Endothelial cell of hepatic sinusoid (primary cell): ENCODE results near the gene CCDC171.
"Not testable (repeated sequence)": the region's sequence is repeated elsewhere in the genome, so short reads cannot be mapped to it uniquely, and the experiment has no call there.

Experiments used
- in situ Hi-C: cut with HindIII; loops from 2 replicates; pipeline ENCODE4 v1.10.0; 2017; ENCODE audit warnings: low sequenced_read_pairs

Gene CCDC171

DNA sequence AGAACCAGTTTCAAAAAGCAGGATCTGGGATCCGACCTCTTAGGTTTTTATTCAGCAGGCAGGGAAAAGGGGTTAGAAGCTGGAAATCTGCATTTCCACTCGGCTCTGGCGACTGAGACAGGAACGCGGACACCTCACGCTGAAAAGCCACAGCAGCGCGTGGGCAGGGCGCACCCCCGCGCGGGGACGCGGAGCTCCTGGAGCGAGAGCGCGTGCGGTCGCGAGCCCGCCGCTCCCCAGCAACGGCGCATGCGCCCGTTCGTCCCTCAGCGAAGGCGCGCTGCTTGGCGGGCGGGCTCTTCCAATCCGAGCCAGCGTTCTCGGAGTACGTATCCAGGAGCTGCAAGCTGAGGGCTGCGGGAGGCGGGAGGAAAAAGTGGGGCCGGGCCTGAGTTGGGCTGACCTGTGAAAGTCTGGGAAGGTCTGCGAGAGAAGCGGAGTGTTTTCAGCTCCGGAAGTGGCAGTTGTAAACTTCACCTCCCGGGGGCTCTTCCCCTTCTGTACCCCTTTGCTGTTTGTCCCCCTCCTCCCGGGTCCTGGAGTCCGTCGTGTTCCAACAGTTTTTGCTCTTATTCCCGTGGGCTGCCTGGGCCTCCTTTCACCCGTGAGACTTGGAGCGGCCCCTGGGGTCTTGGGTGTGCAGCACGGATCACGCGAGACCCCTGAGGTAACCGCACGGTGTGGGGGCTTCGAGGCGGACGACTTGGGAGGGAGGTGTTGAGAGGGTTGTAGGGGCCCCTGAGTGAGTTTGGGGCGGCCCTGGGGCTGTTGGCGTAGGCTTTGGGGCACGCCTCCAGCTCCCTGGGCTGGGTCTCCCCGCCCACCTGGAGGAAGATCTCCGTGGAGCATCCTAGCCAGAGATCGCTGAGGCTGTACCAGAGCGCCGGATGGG, at the start of gene CCDC171:
CCDC171 (plus strand) TSS at position 408 of the 892 bp plus-strand sequence. CDS start 11,046 bp downstream, outside the sequence.
- in situ Hi-C loops, result no loop called here

DNA sequence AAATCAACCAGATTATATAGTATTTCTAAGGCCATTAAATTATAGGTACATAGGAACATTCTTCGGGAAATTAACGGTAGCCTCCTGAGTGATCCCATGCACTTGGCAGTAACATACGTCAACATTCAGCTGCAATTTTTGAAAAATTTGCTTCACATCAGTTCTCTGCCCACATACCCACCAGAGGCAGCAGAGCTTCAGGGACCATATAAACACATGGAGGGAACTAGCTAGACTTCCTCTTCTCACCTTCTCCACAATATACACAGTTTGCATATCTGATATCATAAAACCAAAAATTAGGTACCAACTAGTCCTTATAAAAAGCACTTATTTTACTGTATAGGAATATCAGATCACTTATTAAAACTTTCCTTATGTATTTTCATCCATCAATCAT, 46.9 kb upstream of the CCDC171 start:
- in situ Hi-C loops, result no loop called here

DNA sequence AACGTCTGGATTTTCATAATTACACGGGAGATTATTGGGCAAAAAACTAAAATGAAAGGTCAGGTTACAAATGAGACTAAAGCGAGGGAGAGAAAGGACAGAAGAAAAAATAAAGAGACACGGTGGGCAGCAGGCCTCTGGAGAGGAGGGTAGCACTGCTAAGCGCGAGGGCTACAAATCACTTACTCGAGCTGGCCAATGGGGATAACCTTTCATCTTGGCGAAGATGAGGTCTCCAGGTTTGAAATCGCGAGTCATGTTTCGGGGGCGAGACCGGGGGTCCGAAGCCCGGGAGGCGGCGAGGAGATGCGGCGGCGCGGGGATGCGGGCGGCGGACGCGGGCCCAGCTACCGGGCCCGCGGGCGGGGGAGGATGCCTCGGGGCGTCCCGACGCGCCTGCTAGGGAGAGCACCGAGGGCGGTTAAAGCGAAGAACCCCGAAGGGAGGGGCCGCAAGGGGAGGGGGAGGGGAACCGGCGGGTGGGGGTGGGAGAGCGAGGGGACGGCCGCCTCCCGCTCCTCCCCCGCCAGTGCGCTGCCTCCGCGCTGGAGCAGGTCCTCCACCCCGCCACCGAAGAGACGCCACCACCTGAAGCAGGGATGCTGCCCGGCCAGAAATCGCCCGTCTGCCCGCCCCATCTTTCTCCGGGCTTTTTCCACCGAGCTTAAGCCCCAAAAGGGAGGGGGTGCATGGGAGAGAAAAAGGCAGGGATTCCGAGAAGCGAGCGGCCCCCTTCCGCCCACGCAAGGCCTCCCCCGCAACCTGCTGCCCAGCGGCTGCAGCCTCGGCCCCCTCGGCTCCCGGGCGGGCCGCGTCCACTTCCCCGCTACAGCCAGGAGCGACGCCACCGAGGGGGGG, 42.7 kb upstream of the CCDC171 start:
- in situ Hi-C loops, result no loop called here

DNA sequence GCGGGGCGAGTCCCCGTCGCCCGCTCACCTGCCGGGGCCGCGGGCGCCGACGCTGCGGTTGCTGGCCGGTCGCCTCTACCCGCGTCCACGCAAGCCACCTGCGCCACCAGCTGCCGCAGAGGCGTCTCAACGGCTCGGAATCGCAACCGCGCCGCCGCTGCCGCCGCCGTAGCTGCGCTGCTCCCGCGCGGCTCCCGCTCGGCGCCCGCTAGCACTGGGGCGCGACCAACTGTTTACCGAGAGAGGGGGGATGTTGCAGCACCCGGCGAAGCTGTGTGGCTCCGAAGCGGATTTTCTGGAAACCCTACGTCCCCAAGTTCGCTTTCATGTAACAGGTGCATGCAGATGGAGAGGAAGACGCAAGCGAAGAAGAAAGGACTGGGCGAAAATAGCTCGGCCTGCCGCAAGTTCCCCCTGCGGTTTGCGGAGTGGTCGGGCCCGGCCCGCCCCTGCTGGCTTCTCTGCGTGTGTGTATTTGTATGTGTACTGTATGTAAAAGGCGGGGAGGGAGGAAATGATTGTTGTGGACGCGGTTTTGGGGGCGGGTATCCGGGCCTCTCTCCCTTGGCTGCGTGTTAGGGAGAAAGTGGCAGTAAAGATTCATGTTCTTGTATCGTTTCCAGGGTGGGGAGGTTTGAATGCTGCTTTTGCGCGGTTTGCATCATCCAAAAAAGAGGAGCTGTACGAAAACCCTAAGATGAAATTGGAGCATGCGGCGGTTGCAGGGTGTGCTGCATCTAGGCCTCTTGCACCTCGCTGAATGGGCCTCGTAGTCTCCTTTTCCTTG, 41.9 kb upstream of the CCDC171 start, which contains the start of gene PSIP1:
PSIP1 (minus strand) TSS at position 182 of the 787 bp plus-strand sequence. CDS start 782 bp downstream, outside the sequence.
- in situ Hi-C loops, result no loop called here

DNA sequence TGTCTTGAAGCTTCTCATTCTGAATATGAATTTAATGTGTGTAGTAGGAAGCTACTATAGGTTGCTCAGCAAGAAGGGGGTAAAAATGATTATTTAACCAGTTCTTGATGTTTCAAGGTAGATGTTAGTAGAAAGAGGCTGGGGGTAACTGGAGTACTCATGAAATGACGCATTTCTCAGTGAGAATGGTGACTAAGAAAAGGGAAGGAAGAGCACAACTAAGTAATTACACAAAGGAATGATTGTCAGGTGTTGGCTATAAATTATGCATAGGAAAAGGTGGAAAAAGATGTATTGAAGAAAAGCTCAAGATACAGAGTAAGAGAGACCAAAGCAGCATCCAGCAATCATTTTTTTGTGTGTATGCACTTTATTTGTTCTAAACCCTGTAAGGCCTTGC, 40.6 kb upstream of the CCDC171 start:
- in situ Hi-C loops, result no loop called here

DNA sequence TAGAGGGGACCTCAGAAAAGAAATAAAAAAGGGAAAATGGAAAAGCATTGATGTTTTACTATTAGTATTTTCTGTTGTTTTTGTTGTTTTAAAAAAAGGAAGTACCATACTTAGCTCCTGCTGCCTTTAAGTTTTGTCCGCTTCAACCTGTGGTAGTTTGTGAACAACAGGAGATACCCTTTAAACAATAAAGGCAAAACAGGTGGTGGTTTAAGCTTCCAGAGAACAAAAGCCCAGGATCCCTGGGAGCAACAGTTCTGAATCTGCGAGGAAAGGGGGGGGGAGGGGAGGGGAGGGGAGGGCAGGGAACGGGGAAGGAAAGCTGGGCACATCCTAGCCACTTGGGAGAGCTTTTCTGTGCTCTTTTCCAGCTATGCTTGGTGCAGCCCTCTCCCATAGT, 40.0 kb upstream of the CCDC171 start:
- in situ Hi-C loops, result no loop called here

DNA sequence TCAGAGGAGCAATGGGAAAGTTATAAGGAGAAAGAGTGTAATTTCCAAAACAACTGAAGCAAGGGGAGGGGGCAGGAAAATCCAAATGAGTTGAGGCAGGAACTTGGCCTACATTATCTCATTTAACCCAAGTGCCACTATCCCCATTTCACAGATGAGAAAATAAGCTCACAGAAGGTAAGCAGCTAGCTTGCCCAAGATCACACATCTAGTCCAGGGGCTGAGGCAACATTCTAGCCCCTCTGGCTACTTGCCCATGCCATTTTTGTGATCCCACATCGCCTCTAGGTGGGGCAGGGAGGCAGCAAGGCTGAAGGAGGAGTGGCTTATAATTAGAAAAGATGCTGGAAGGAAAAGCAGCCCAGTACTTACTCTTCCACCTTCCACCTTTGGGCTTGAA, 39.5 kb upstream of the CCDC171 start:
- in situ Hi-C loops, result no loop called here

DNA sequence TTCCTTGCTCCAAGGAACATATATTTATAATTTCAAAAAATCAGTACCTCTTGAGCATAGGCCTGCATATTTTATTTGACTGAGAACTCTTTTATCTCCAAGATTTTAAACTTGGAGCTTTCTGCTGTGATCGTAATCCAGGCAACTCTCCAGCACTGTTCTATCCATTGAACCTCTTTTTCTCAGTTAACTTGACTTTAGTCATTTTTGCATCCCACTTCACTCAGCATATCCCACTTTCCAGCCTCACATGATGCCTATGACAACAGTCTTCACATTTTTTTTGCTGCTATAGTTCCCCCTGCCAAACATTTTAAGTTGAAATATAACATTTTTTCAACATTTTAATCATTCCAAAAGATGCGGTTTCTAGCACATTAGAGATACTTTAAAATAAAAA, 33.0 kb upstream of the CCDC171 start:
- in situ Hi-C loops, result no loop called here

DNA sequence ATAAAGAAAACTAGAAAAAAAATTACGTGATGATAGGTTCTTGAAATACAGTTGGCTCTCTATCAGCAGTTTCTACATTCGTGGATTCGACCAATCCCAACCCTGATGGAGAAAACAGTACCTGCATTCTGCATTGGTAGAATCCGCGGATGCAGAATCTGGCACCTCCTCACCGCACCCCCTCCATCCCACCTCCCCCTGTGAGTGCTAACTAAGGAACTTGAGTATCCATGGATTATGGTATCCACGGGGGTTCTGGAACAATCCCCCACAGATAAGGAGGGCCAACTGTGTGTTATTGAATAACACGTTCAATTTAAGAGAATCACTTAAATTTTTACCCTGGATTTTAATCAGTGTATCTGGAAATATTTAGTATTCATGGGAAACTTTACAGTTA, 31.6 kb upstream of the CCDC171 start:
- in situ Hi-C loops, result no loop called here

DNA sequence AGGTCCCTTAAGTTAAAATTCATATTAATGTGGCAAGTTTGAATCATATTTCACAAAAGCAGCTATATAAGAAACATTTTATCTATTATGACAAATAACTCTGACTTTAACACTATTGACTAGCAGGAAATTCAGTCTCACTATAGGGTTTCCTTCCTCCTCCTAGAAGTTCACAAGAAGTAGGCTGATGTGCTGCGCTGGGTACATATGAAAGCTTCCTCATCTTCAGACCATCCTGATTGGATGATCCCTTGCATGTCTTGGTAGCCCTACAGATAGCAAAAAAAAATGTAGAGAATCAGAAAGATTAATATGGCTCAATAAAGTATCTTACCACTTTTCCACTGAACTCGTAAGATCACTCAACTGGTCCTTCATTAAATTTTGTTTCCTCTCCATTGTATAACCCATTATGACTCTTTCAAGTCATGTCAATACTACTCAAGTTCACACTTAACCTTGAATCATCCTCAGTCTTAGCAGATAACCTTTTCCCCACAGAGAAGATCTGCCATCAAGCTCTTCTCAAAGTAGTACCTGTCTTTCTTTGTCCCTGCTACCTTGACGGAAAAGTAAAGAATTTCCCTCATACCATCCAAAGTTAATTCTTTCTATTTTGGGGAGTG, 30.6 kb upstream of the CCDC171 start:
- in situ Hi-C loops, result no loop called here

DNA sequence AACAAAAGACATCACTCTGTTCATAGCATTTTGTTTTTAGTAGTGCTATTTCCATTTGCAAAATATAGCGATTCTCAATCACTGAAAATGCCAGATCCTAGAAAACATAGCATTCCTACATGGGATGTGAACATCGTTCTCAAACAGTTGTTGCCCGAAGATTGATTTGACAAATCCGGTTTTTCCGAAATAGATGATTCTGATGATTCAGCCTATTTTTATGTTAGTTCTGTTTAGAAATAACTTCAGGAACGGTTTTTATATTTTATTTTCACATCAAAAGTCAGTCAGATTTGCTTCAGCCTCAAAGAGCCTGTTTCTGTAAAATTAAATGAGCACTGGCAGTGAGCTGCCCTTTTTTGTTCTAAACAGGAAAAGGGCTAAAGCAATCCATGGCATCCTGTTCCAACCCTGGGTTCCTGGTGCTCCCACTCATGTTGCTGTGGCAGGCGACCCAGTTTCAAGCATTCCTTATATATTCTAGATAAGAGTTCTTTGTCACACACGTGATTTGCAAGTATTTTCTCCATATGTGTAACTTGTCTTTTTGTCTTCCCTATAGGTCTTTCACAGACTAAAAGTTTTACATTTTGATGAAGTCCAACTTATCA, 27.9 kb upstream of the CCDC171 start:
- in situ Hi-C loops, result no loop called here

DNA sequence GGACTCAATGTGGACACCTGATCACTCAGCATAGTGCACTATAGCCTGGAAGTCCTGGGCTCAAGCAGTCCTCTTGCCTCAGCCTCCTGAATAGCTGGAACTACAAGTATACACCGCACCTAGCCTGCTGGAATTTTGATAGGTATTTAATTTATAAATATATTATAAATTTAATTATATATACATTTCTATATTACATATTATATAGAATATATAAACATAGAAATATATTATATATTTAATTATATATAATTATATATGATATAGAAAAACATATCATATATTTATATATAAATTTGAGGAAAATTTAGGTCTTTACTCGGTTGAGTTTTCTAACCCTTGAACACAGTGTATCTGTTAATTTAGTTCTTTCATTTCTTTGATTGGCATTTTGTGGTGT, 26.9 kb upstream of the CCDC171 start:
- in situ Hi-C loops, result no loop called here

DNA sequence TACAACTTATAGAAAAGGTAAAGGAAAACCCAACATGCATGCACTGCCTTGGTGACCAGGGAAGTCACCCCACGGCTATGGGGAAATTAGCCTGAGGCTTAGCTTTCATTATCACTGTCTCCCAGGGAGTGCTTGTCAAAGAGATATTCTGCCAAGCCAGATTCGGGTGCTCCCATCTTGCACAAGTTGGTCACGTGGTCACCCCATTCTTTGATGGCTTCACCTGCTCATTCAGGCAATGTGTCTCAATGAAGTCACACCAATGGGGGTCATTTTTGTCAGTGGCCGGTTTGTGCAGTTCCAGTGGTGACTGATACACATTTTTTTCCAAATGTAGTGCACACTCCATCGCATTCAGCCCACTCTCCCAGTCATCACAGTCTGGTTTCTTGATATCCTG, 25.8 kb upstream of the CCDC171 start:
- in situ Hi-C loops, result not testable (repeated sequence)

DNA sequence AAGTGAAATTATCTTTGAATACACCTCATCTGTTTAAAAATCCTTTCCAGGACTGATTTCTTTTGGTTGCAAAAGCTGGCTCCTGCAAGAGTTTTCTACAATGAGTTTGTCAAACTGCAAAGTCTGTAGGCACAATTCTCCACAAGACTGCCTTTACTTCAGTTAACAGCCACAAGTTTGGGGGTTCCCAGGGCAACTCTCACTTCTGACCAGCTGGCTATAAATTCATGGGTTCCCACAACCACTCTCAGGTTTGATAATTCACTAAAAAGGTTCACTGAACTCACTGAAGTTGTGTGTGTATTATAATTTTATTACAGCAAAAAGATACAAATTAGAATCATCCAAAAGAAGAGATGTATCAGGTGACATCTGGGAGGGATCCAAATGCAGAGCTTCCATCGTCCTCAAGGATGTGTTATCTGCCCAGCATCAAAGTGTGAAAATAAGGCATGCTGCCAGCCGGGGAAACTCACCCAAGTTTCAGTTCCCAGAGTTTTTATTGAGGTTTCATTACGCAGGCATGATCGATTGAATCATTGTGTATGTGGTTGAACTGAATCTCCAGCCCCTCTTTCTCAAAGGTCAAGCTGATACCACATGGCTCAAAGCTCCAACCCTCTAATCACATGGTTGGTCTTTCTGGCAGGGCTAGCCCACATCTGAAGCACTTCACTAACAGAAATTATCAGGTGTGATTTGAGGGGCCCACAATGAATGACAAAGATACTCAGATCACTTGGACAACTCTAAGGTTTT, 23.1 kb upstream of the CCDC171 start:
- in situ Hi-C loops, result no loop called here

DNA sequence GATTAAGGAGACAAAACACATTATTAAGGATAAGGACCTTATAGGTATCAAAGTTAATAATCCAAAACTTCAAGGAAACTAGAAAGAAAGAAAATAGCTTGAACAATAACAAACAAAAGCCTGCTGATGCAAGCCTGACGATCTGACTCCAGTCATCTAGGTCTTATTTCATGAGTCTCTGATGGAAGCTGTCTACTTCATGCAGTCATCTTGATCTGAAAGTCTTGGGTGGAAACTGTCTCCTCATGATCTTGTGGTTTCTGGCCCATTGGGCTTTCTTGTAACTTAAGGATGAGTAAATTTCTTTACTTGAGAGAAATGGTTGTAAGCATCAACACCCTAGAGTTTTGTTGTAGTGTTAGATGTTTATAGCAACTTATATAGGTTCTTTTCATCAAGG, 21.5 kb upstream of the CCDC171 start:
- in situ Hi-C loops, result no loop called here

DNA sequence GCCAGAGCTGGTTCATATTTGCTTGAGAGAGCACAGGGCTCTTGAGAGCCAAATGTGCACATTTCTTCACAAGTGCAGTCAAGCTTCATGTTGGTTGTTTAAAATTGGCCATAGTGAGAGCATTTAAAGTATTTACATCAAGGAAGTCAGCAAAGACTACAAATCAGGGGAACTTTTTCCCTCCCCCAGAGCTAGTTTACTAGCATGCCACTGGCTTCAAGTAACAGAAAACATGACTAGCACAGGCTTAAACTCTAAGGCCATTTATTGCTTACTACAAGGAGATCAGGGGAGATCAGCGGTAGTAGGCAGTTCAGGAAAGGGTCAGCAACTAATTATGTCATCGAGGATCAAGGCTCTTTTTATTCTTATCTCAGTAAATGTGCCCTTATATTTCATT, 11.0 kb upstream of the CCDC171 start:
- in situ Hi-C loops, result no loop called here

DNA sequence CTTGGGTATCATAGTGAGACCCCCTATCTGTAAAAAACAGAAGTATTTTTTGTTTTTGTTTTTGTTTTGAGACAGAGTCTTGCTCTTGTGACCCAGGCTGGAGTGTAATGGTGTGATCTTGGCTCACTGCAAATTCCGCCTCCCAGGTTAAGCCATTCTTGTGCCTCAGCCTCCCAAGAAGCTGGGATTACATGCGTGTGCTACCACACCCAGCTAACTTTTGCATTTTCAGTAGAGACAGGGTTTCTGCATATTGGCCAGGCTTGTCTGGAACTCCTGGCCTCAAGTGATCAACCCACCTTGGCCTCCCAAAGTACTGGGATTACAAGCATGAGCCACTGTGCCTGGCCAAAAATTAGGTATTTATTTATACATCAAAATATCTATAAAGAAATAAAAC, 10.2 kb upstream of the CCDC171 start:
- in situ Hi-C loops, result no loop called here

DNA sequence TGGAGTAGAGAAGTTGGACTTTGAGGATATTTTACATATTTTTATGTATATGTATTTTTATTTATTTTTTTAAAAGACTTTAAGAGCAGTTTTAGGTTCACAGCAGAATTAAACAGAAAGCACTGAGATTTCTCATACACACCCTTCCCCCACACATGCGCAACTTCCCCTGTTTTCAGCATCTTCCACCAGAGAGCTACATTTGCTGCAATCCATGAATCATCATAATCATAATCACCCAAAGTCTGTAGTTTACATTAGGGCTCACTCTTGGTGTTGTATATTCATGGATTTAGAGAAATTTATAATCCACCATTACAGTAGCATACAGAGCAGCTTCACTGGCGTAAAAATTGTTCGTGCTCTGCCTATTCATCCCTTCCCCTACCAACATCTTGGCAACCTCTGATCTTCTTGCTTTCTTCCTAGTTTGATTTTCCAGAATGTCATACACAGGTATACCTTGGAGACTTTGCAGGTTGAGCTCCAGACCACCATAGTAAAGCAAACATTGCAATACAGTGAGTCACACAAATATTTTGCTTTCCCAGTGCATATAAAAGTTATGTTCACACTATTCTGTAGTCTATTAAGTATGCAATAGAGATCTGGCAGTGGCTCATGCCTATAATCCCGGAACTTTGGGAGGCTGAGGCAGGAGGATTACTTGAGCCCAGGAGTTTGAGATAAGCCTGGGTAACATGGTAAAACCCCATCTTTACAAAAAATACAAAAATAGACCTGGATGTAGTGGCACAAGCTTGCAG, 9.6 kb upstream of the CCDC171 start:
- in situ Hi-C loops, result no loop called here

DNA sequence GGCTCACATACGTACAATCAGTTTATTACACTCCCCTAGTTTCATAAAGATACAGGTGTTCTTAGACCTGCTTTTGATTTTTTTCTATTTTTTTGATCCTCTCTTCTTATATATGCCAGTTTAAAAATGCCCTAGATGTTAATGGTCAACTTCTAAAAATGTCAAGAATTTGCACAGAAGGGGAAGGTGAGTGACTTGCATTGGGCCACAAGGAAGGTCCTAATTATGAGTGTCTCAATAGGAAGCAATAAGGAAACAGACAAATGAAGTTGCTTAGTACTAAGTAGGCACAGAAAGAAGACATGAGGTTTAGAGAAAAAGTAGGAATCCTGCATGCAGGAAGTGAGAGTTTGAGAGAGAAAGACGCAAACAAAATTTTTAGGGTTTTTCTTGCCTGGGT, 3.2 kb upstream of the CCDC171 start:
- in situ Hi-C loops, result no loop called here
